H1 (cell line): ENCODE measurements around the gene BCAS3. TPM values are rescaled to one million over a fixed set of nuclear protein-coding genes. Genes with fewer than 3 reads are reported as not detected.

Experiments used
- CTCF ChIA-PET: fragments of 300-600 bp; sonication (Branson Sonifier 250); formaldehyde crosslinking; loops from one replicate; lab custom pipeline; 2021; ENCODE audit not compliant: partially characterized antibody; lab: Charles Lee
- POLR2A ChIA-PET: fragments of 300-600 bp; sonication (Branson Sonifier 250); formaldehyde crosslinking; loops from one replicate; lab custom pipeline; 2021; ENCODE audit warnings: inconsistent platforms; ENCODE audit not compliant: partially characterized antibody; lab: Charles Lee
- DNase-seq, 2 experiments: peaks; one replicate each; pipeline versions ENCODE4 v3.0.0 to v3.0.0-alpha.2; 2010 to 2022; ENCODE audit warnings: low spot score in 2 of 2, low read depth in 1 of 2, mixed read lengths in 1 of 2
- FAIRE-seq: peaks from 2 replicates; lab custom pipeline; 2011; peaks lifted over from hg19 to GRCh38; lab: Jason Lieb, UNC
- H2AFZ ChIP-seq: 2 replicates; pipeline ENCODE4 v1.8.1; 2012; ENCODE audit warnings: low read length, inconsistent platforms
- H2AK5ac ChIP-seq: 2 replicates; pipeline ENCODE4 v1.6.1; 2013; ENCODE audit warnings: low read depth, low read length
- H2BK120ac ChIP-seq: replicated peaks from 2 replicates; pipeline ENCODE3; 2013; ENCODE audit warnings: low read depth, low read length, inconsistent platforms
- H2BK12ac ChIP-seq: 2 replicates; pipeline ENCODE4 v1.6.1; 2013; ENCODE audit warnings: low read depth, low read length
- H2BK15ac ChIP-seq: 2 replicates; pipeline ENCODE4 v1.6.1; 2013; ENCODE audit warnings: low read length
- H2BK20ac ChIP-seq: 2 replicates; pipeline ENCODE4 v1.6.1; 2013; ENCODE audit warnings: low read length
- H2BK5ac ChIP-seq: 2 replicates; pipeline ENCODE4 v1.6.1; 2013; ENCODE audit warnings: low read depth, low read length
- H3K14ac ChIP-seq: 2 replicates; pipeline ENCODE4 v1.6.1; 2013; ENCODE audit warnings: inconsistent platforms; ENCODE audit not compliant: insufficient read length
- H3K18ac ChIP-seq: 2 replicates; pipeline ENCODE4 v1.6.1; 2013; ENCODE audit warnings: low read length; ENCODE audit errors: extremely low read depth
- H3K23ac ChIP-seq: 2 replicates; pipeline ENCODE4 v1.6.1; 2013; ENCODE audit warnings: inconsistent platforms; ENCODE audit not compliant: insufficient read length
- H3K23me2 ChIP-seq: 2 replicates; pipeline ENCODE4 v1.6.1; 2013; ENCODE audit warnings: low read depth, low read length
- H3K27ac ChIP-seq: 2 replicates; pipeline ENCODE4 v1.6.1; 2011; ENCODE audit warnings: low read depth, low read length, inconsistent platforms
- H3K27me3 ChIP-seq, 4 experiments: replicated peaks in 1 of 4; 1 replicate in 1 of 4; 2 replicates in 3 of 4; pipeline versions ENCODE4 v1.6.1 to v1.8.1; 2011 to 2013; ENCODE audit warnings: low read length in 3 of 4, mild to moderate bottlenecking in 3 of 4, inconsistent platforms in 2 of 4, mixed read lengths in 2 of 4, moderate library complexity in 1 of 4; ENCODE audit not compliant: control insufficient read depth in 3 of 4, insufficient read depth in 3 of 4; ENCODE audit errors: extremely low read depth in 1 of 4
- H3K36me3 ChIP-seq, 4 experiments: 2 replicates each; pipeline versions ENCODE4 v1.6.1 to v1.8.1; 2011 to 2013; ENCODE audit warnings: mild to moderate bottlenecking in 4 of 4, low read length in 3 of 4, moderate library complexity in 2 of 4, control low read depth in 1 of 4, inconsistent platforms in 1 of 4; ENCODE audit not compliant: insufficient read depth in 4 of 4, control insufficient read depth in 2 of 4
- H3K4ac ChIP-seq: replicated peaks from 2 replicates; pipeline ENCODE3; 2013; ENCODE audit warnings: low read length, low read depth, mixed read lengths, inconsistent platforms; ENCODE audit not compliant: insufficient read length
- H3K4me1 ChIP-seq, 4 experiments: replicated peaks in 1 of 4; 1 replicate in 1 of 4; 2 replicates in 3 of 4; pipeline versions ENCODE4 v1.6.1 to v1.8.1; 2011 to 2013; ENCODE audit warnings: low read length in 3 of 4, inconsistent platforms in 2 of 4, mixed read lengths in 1 of 4; ENCODE audit not compliant: insufficient read depth in 4 of 4, control insufficient read depth in 3 of 4
- H3K4me2 ChIP-seq, 2 experiments: 2 replicates each; pipeline versions ENCODE4 v1.6.1 to v1.8.1; 2011 to 2013; ENCODE audit warnings: low read depth in 2 of 2, low read length in 2 of 2, control low read depth in 1 of 2, inconsistent platforms in 1 of 2, mild to moderate bottlenecking in 1 of 2; ENCODE audit not compliant: insufficient read depth in 1 of 2
- H3K4me3 ChIP-seq, 4 experiments: fragments of 200-600, 300-600 bp in 1 of 4; sonication (generic), shearing (Covaris generic), sonication (Bioruptor Twin) in 1 of 4; 2 replicates each; pipeline versions ENCODE4 v1.5.1 to v1.8.1; 2011 to 2016; ENCODE audit warnings: low read length in 4 of 4, low read depth in 3 of 4, control low read depth in 2 of 4, inconsistent platforms in 2 of 4, mild to moderate bottlenecking in 2 of 4, mixed read lengths in 1 of 4, moderate library complexity in 1 of 4; ENCODE audit not compliant: insufficient read depth in 2 of 4; ENCODE audit errors: extremely low read depth in 1 of 4
- H3K56ac ChIP-seq: replicated peaks from 2 replicates; pipeline ENCODE3; 2013; ENCODE audit warnings: low read depth, mild to moderate bottlenecking, mixed read lengths, low read length, inconsistent platforms; ENCODE audit not compliant: insufficient read length
- H3K79me1 ChIP-seq: 2 replicates; pipeline ENCODE4 v1.6.1; 2013; ENCODE audit warnings: low read depth, low read length, control low read depth
- H3K79me2 ChIP-seq, 2 experiments: 2 replicates each; pipeline versions ENCODE4 v1.6.1 to v1.8.1; 2012 to 2013; ENCODE audit warnings: low read length in 2 of 2, mild to moderate bottlenecking in 2 of 2, inconsistent platforms in 1 of 2; ENCODE audit not compliant: insufficient read depth in 2 of 2, control insufficient read depth in 1 of 2
- H3K9ac ChIP-seq, 4 experiments: replicated peaks in 1 of 4; 1 replicate in 1 of 4; 2 replicates in 3 of 4; pipeline versions ENCODE4 v1.6.1 to v1.8.1; 2011 to 2013; ENCODE audit warnings: low read depth in 3 of 4, low read length in 3 of 4, control low read depth in 2 of 4, mild to moderate bottlenecking in 2 of 4, moderate library complexity in 2 of 4, inconsistent platforms in 1 of 4; ENCODE audit errors: extremely low read depth in 1 of 4
- H3K9me3 ChIP-seq, 2 experiments: 2 replicates each; pipeline versions ENCODE4 v1.6.1 to v1.8.1; 2012 to 2013; ENCODE audit warnings: mild to moderate bottlenecking in 2 of 2, moderate library complexity in 2 of 2, control low read depth in 1 of 2, inconsistent platforms in 1 of 2, low read depth in 1 of 2, low read length in 1 of 2, mixed read lengths in 1 of 2; ENCODE audit not compliant: insufficient read depth in 2 of 2
- H4K20me1 ChIP-seq, 2 experiments: replicated peaks in 1 of 2; 2 replicates each; pipeline versions ENCODE3 to v1.8.1; 2011 to 2013; ENCODE audit warnings: inconsistent platforms in 2 of 2, low read length in 2 of 2, mild to moderate bottlenecking in 1 of 2; ENCODE audit not compliant: insufficient read depth in 2 of 2, control insufficient read depth in 1 of 2
- H4K5ac ChIP-seq: 2 replicates; pipeline ENCODE4 v1.6.1; 2013; ENCODE audit warnings: low read length, low read depth, mixed read lengths, inconsistent platforms; ENCODE audit not compliant: insufficient read length
- H4K8ac ChIP-seq: 2 replicates; pipeline ENCODE4 v1.8.0; 2013; ENCODE audit warnings: mild to moderate bottlenecking, moderate library complexity, low read length, inconsistent platforms; ENCODE audit not compliant: insufficient read depth; ENCODE audit errors: extremely low read depth
- H4K91ac ChIP-seq: replicated peaks from 2 replicates; pipeline ENCODE3; 2013; ENCODE audit warnings: low read length, mixed read lengths, inconsistent platforms; ENCODE audit not compliant: insufficient read length
- BACH1 ChIP-seq: IDR thresholded peaks from 2 replicates; pipeline ENCODE4 v1.6.1; 2012; ENCODE audit warnings: low read length, improper control_type of control experiment
- BCL11A ChIP-seq, 2 experiments: IDR thresholded peaks; one replicate each; pipeline ENCODE4 v1.6.1; 2011; ENCODE audit warnings: low read depth in 2 of 2, low read length in 2 of 2, mild to moderate bottlenecking in 2 of 2
- BRCA1 ChIP-seq: IDR thresholded peaks from 2 replicates; pipeline ENCODE4 v1.6.1; 2012; ENCODE audit warnings: low read depth, low read length, improper control_type of control experiment
- EZH2 ChIP-seq: fragments of 200-600 bp; sonication (generic); IDR thresholded peaks from 2 replicates; pipeline ENCODE4 v1.7.1; 2012; ENCODE audit warnings: low read depth, mild to moderate bottlenecking, moderate library complexity, low read length, inconsistent platforms; ENCODE audit not compliant: severe bottlenecking
- GABPA ChIP-seq: IDR thresholded peaks from 2 replicates; pipeline ENCODE4 v1.6.1; 2011; ENCODE audit warnings: mild to moderate bottlenecking, low read length, moderate library complexity, borderline replicate concordance; ENCODE audit not compliant: insufficient read depth
- NRF1 ChIP-seq: IDR thresholded peaks from 2 replicates; pipeline ENCODE4 v1.6.1; 2011; ENCODE audit warnings: mild to moderate bottlenecking, low read depth, low read length, improper control_type of control experiment
- RAD21 ChIP-seq, 2 experiments: IDR thresholded peaks in 1 of 2; conservative IDR thresholded peaks in 1 of 2; 2 replicates each; pipeline ENCODE4 v1.6.1; 2011; ENCODE audit warnings: low read depth in 2 of 2, low read length in 2 of 2, improper control_type of control experiment in 1 of 2, inconsistent platforms in 1 of 2, mild to moderate bottlenecking in 1 of 2, moderate library complexity in 1 of 2
- TBP ChIP-seq: IDR thresholded peaks from 2 replicates; pipeline ENCODE4 v1.6.1; 2011; ENCODE audit warnings: low read depth, low read length, improper control_type of control experiment
- WGBS, 2 experiments: shearing (Covaris generic) in 1 of 2; methylation state at CpG; one replicate each; pipeline versions ENCODE4 v1.1.6 to v1.1.7; 2013 to 2015; ENCODE audit warnings: low lambda C conversion rate in 2 of 2, mixed read lengths in 2 of 2, inconsistent platforms in 1 of 2, low coverage in 1 of 2, missing lambda C conversion rate in 1 of 2; ENCODE audit not compliant: insufficient replicate concordance in 2 of 2, insufficient coverage in 1 of 2, insufficient read length in 1 of 2; ENCODE audit errors: extremely low coverage in 1 of 2, missing lambda C conversion rate in 1 of 2; 5-methylcytosine and 5-hydroxymethylcytosine counted together
- polyA plus RNA-seq, 7 experiments: library from polyadenylated mRNA; depleted of rRNA in 3 of 7; stranded (reverse) in 5 of 7; unstranded in 2 of 7; fragments of >200 nt in 5 of 7; fragments of 200-250 nt in 2 of 7; gene quantifications; 1 replicate in 5 of 7; 2 replicates in 1 of 7; 4 replicates in 1 of 7; pipeline versions ENCODE4 v1.2.1 to v1.2.3, GENCODE V29; 2011 to 2013; ENCODE audit warnings: missing spikeins in 2 of 7, mixed read lengths in 2 of 7
- total RNA-seq: library from RNA; stranded (reverse); fragmentation: NEBNext Ultra II Directional; extraction: Animal tissue kit (Norgen Biotek cat#: 25700); gene quantifications from 2 replicates; pipeline ENCODE4 v1.2.1, GENCODE V29; 2021

BCAS3 gene
- total and polyA plus RNA-seq, 2 of the 8 experiments (the other 6 are each of a cell fraction or from before 2014, with no cell fraction given), result 9.9 to 13.3 TPM

- DNase-seq (peak in 1 of 2 experiments; percentile 23), FAIRE-seq (no peak)
- no peaks in the 10 kb centered on the region for H4K20me1 ChIP-seq
- H4K8ac ChIP-seq, result no peak overlapping the region
- ChIA-PET POLR2A (interaction anchor here (0.6 kb wide), 1 partner anchor 32 kb away, joined by 3 read pairs; no protein-coding TSS in a partner anchor), CTCF (interaction anchor here (1.2 to 8.8 kb wide), 7 partner anchors 11 to 159 kb away, joined by 3 to 108 read pairs (median 9); partner anchors contain the start of gene TBX4)
- no peak overlapping the region for H3K4me3 ChIP-seq
- H3K56ac ChIP-seq, result no peak overlapping the region
- H3K23me2 ChIP-seq, result peaks cover 18% of the 10 kb centered on the region
- peaks cover 0 to 13% (median 5%) of the 10 kb centered on the region in 4 experiments; a peak in 5 of 7 replicates for H3K4me1 ChIP-seq
- H4K91ac ChIP-seq, result no peak overlapping the region
- no peak overlapping the region for H3K27ac ChIP-seq
- peak overlapping the region in 1 of 2 experiments; percentile 52; a peak in 1 of 4 replicates for H3K4me2 ChIP-seq
- H2AFZ ChIP-seq, result no peak overlapping the region
- 86% methylated on average over 6 of the region's 6 CpGs; no CpG with 5 or more reads in 1 of the 2 experiments for WGBS, 2 experiments
- no peak overlapping the region for H3K14ac ChIP-seq
- H3K9me3 ChIP-seq, result no peaks in the 10 kb centered on the region
- no peak overlapping the region for H2BK20ac ChIP-seq
- H3K23ac ChIP-seq, result no peak overlapping the region
- H2AK5ac ChIP-seq, result 0 out of 2 replicates have a peak overlapping the region, but pooled peaks have one; percentile 19
- H3K79me2 ChIP-seq, result no peaks in the 10 kb centered on the region
- H2BK120ac ChIP-seq, result no peak overlapping the region
- no peak overlapping the region; the same call in 1 of the 2 replicates for H3K18ac ChIP-seq
- no peak overlapping the region for H4K5ac ChIP-seq
- H2BK5ac ChIP-seq, result no peak overlapping the region
- H3K9ac ChIP-seq, result no peak overlapping the region
- no peak overlapping the region for H3K4ac ChIP-seq
- H2BK12ac ChIP-seq, result peak overlapping the region; percentile 60; the same call in 1 of the 2 replicates
- no peak for TF ChIP-seq TBP
- no peak for TF ChIP-seq RAD21 (IDR thresholded peaks at IDR 0.05 in 1 of 2, conservative IDR thresholded peaks at IDR 0.05 in 1 of 2; ENCODE audit: low read depth in 2 of 2, low read length in 2 of 2)
- TF ChIP-seq BACH1, result no peak
- no peak for TF ChIP-seq BRCA1
- TF ChIP-seq EZH2, result no peak
- TF ChIP-seq NRF1, result no peak
- TF ChIP-seq BCL11A (IDR thresholded peaks at IDR 0.05; ENCODE audit: low read depth in 2 of 2, low read length in 2 of 2), result no peak
- no peak for TF ChIP-seq GABPA
- H3K36me3 ChIP-seq, result no peaks in the 10 kb centered on the region
- H3K27me3 ChIP-seq, result peaks cover 12 to 64% (median 56%) of the 10 kb centered on the region in 4 experiments
- H3K79me1 ChIP-seq, result no peaks in the 10 kb centered on the region
- 0 out of 2 replicates have a peak overlapping the region, but pooled peaks have one; percentile 92 for H2BK15ac ChIP-seq
Measured at GRCh38 chr17:61415374-61416210, 737.9 kb downstream of the BCAS3 start.
